Measurements from ENCODE around the gene ARMCX4. TPM values are rescaled to one million over a fixed set of nuclear protein-coding genes. Genes with fewer than 3 reads are reported as not detected.

The ARMCX4 gene
- 1 to 10 TPM; 2.2 to 2.3 TPM for total RNA-seq

DNA sequence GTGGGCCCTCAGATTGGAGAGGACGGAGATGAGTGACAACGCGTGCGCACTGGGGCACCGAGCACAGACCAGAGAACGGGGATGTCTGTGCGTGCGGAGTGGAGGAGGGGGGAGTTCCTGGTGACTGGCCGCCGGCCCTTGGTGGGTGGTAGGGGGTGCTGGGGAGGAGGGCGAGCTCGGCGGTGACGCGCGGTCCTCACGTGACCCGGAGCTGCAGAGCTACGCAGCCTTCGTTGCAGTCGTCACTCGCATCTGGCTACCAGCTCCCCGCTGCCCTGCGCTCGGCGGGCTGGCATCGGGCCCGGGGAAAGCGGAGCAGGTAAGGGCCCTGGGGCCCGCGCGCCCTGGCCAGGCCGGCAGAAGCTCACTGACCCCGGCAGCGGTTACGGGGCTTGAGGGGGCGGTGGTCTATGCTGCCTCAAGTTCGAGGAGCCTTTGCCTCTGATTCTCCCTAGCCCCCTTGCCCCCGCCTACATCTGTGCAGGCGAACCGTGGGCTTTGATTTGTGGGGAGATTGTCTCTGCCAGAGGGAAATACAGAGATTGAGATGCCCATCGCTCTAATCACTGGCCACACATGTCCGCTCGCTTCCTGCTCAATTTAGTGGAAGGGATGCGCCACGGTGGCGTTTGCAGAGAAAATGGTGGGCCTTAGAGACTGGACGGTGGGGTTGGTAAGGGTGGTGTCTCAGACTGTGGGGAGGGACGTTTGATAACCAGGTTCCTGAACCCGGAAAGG lies at the start of gene ARMCX4:
Gene ARMCX4 (plus strand): TSS at position 245 of the 738 bp plus-strand sequence. CDS start 3,134 bp downstream, outside the sequence.

Other genes starting within 250 kb of the ARMCX4 start
- gene TAF7L, start 194.1 kb upstream of the ARMCX4 start, total RNA-seq: not detected
- 10 to 100 TPM; 12.3 to 14.0 TPM for gene TIMM8A, start 136.7 kb upstream of the ARMCX4 start, total RNA-seq
- under 1 TPM; 0.10 to 0.28 TPM for gene BTK, start 99.3 kb upstream of the ARMCX4 start, total RNA-seq
- gene RPL36A, start 94.4 kb upstream of the ARMCX4 start, total RNA-seq: 100 to 1,000 TPM; 331 to 406 TPM
- gene GLA, start 77.5 kb upstream of the ARMCX4 start, total RNA-seq: 10 to 100 TPM; 22.6 to 23.6 TPM
- gene HNRNPH2, start 77.2 kb upstream of the ARMCX4 start, total RNA-seq: 10 to 100 TPM; 45.3 to 46.4 TPM
- under 1 TPM; 0.14 to 0.30 TPM for gene ARMCX1, start 65.1 kb downstream of the ARMCX4 start, total RNA-seq
- gene ARMCX6, start 132.5 kb downstream of the ARMCX4 start, total RNA-seq: 10 to 100 TPM; 37.4 to 42.7 TPM
- gene ARMCX3, start 137.7 kb downstream of the ARMCX4 start, total RNA-seq: 10 to 100 TPM; 26.4 to 27.0 TPM
- gene ARMCX2, start 174.4 kb downstream of the ARMCX4 start, total RNA-seq: 1 to 10 TPM; 2.7 to 3.1 TPM

Data from activated naive CD4-positive, alpha-beta T cell treated with anti-CD3 and anti-CD28 coated beads, Interleukin-2, amount 10 ng/mL, durations not matched to agents 5 hours and 36 hours (primary cell).